Endothelial cell of umbilical vein (primary cell): ENCODE measurements around the gene KCNH2. TPM values are rescaled to one million over a fixed set of nuclear protein-coding genes. Genes with fewer than 3 reads are reported as not detected.

ENCODE experiments used
- BruUV-seq: library from RNA; stranded (reverse); fragments of 400-500 nt; replicated peaks from 2 replicates; lab custom pipeline; 2021; lab: Mats Ljungman, UMichigan
- CTCF ChIA-PET: fragments of 300-600, 350-600 bp; sonication (Branson Sonifier 250); formaldehyde crosslinking; loops from one replicate; lab custom pipeline; 2021; ENCODE audit warnings: antibody characterized with exemption, inconsistent platforms; lab: Charles Lee
- POLR2A ChIA-PET: fragments of 300-600, 350-600 bp; sonication (Branson Sonifier 250); formaldehyde crosslinking; loops from one replicate; lab custom pipeline; 2021; ENCODE audit warnings: antibody characterized with exemption, inconsistent platforms; lab: Charles Lee
- DNase-seq: peaks from one replicate; pipeline ENCODE4 v3.0.0-alpha.2; 2011; ENCODE audit warnings: low read depth, low spot score
- FAIRE-seq: peaks from 2 replicates; lab custom pipeline; 2011; peaks lifted over from hg19 to GRCh38; lab: Jason Lieb, UNC
- H2AFZ ChIP-seq: 2 replicates; pipeline ENCODE4 v1.6.0; 2012; ENCODE audit warnings: low read depth, low read length, control low read depth, inconsistent platforms
- H3K27ac ChIP-seq: 2 replicates; pipeline ENCODE4 v1.5.1; 2011; ENCODE audit warnings: low read depth, mild to moderate bottlenecking, control low read depth, low read length, moderate library complexity; ENCODE audit not compliant: insufficient read depth
- H3K27me3 ChIP-seq, 2 experiments: 2 replicates each; pipeline versions ENCODE4 v1.6.0 to v1.6.1; 2011; ENCODE audit warnings: low read length in 2 of 2, mixed read lengths in 1 of 2; ENCODE audit not compliant: control insufficient read depth in 2 of 2, insufficient read depth in 2 of 2
- H3K36me3 ChIP-seq, 2 experiments: 2 replicates in 1 of 2; 3 replicates in 1 of 2; pipeline ENCODE4 v1.5.1; 2011; ENCODE audit warnings: low read length in 2 of 2, mild to moderate bottlenecking in 1 of 2, moderate library complexity in 1 of 2; ENCODE audit not compliant: control insufficient read depth in 2 of 2, insufficient read depth in 2 of 2; ENCODE audit errors: extremely low read depth in 1 of 2
- H3K4me1 ChIP-seq: 3 replicates; pipeline ENCODE4 v1.5.1; 2011; ENCODE audit warnings: mild to moderate bottlenecking, low read length; ENCODE audit not compliant: control insufficient read depth, insufficient read depth; ENCODE audit errors: extremely low read depth
- H3K4me2 ChIP-seq: 2 replicates; pipeline ENCODE4 v1.6.1; 2011; ENCODE audit warnings: low read length, control low read depth, mixed read lengths; ENCODE audit not compliant: insufficient read depth
- H3K4me3 ChIP-seq, 3 experiments: fragments of 200-600 bp in 1 of 3; sonication (generic), shearing (Covaris generic) in 1 of 3; replicated peaks in 1 of 3; 2 replicates each; pipeline ENCODE4 v1.5.1; 2011 to 2016; ENCODE audit warnings: control low read depth in 3 of 3, low read length in 3 of 3, mild to moderate bottlenecking in 2 of 3, inconsistent platforms in 1 of 3, low read depth in 1 of 3, moderate library complexity in 1 of 3; ENCODE audit not compliant: insufficient read depth in 1 of 3
- H3K79me2 ChIP-seq: 2 replicates; pipeline ENCODE4 v1.6.0; 2012; ENCODE audit warnings: low read length, inconsistent platforms; ENCODE audit not compliant: control insufficient read depth, insufficient read depth
- H3K9ac ChIP-seq: replicated peaks from 2 replicates; pipeline ENCODE3; 2011; ENCODE audit warnings: low read length, control low read depth; ENCODE audit not compliant: insufficient read depth; ENCODE audit errors: extremely low read depth
- H3K9me1 ChIP-seq: replicated peaks from 3 replicates; pipeline ENCODE4 v1.6.0; 2011; ENCODE audit warnings: mild to moderate bottlenecking, low read length; ENCODE audit not compliant: control insufficient read depth, insufficient read depth; ENCODE audit errors: extremely low read depth
- H3K9me3 ChIP-seq: replicated peaks from 2 replicates; pipeline ENCODE4 v1.5.1; 2012; ENCODE audit warnings: low read length, inconsistent platforms; ENCODE audit not compliant: control insufficient read depth, insufficient read depth
- H4K20me1 ChIP-seq: replicated peaks from 2 replicates; pipeline ENCODE3; 2011; ENCODE audit warnings: mild to moderate bottlenecking, low read length; ENCODE audit not compliant: control insufficient read depth, insufficient read depth; ENCODE audit errors: extremely low read depth
- FOS ChIP-seq: IDR thresholded peaks from 2 replicates; pipeline ENCODE4 v1.6.1; 2011; ENCODE audit warnings: mild to moderate bottlenecking, low read length, moderate library complexity, borderline replicate concordance; ENCODE audit not compliant: insufficient read depth
- GATA2 ChIP-seq: IDR thresholded peaks from 2 replicates; pipeline ENCODE4 v1.7.0; 2011; ENCODE audit warnings: low read depth, mild to moderate bottlenecking, moderate library complexity, mixed read lengths, low read length; ENCODE audit not compliant: insufficient read length, insufficient read depth
- JUN ChIP-seq: IDR thresholded peaks from 2 replicates; pipeline ENCODE4 v1.6.1; 2011; ENCODE audit warnings: borderline replicate concordance, low read depth; ENCODE audit not compliant: insufficient read length, insufficient read depth
- MYC ChIP-seq: IDR thresholded peaks from one replicate; pipeline ENCODE4 v1.6.1; 2011; ENCODE audit warnings: mild to moderate bottlenecking, low read depth, low read length
- POLR2A ChIP-seq: IDR thresholded peaks from 2 replicates; pipeline ENCODE4 v1.6.1; 2012; ENCODE audit warnings: low read depth, mild to moderate bottlenecking, control low read depth, low read length
- POLR2AphosphoS5 ChIP-seq: IDR thresholded peaks from 2 replicates; pipeline ENCODE4 v1.6.1; 2012; ENCODE audit warnings: low read depth, mild to moderate bottlenecking, control low read depth, low read length, moderate library complexity; ENCODE audit not compliant: insufficient read depth
- dilution Hi-C: fragments of 300-500 bp; cut with MboI; formaldehyde crosslinking; loops from one replicate; pipeline ENCODE4 v1.15.0; 2019; ENCODE audit warnings: low sequenced_read_pairs; ENCODE audit not compliant: extremely low pct_ligation_motif_present
- intact Hi-C: fragments of 100-400 bp; cut with micrococcal nuclease; formaldehyde crosslinking; loops from one replicate; pipeline ENCODE4 v1.10.0; 2022
- polyA plus RNA-seq, 4 experiments: library from polyadenylated mRNA; depleted of rRNA in 3 of 4; stranded (reverse) in 3 of 4; unstranded in 1 of 4; fragments of >200 nt; gene quantifications; 2 replicates each; pipeline versions ENCODE4 v1.2.1 to v1.2.3, GENCODE V29; 2011 to 2012; ENCODE audit warnings: missing spikeins in 1 of 4
- total RNA-seq: library from RNA; stranded (reverse); gene quantifications from 2 replicates; pipeline ENCODE4 v1.2.3, GENCODE V29; 2021
- TF ChIP-seq, protein P1 (sequence below): IDR thresholded peaks from 2 replicates; pipeline ENCODE4 v1.6.1; 2011; ENCODE audit not compliant: insufficient read depth, insufficient read length
- TF ChIP-seq, protein P2 (sequence below), 2 donors: IDR thresholded peaks; 1 replicate in 1 of 2; 2 replicates in 1 of 2; pipeline ENCODE4 v1.5.1; 2011; ENCODE audit warnings: low read length in 2 of 2, mild to moderate bottlenecking in 2 of 2, moderate library complexity in 2 of 2, control low read depth in 1 of 2, inconsistent platforms in 1 of 2, low read depth in 1 of 2; ENCODE audit not compliant: insufficient read depth in 1 of 2; ENCODE audit errors: extremely low read depth in 1 of 2

KCNH2 gene
- total and polyA plus RNA-seq, 2 donors (not counting 3 experiments of a cell fraction or from before 2014, with no cell fraction given) = 0.03 to 0.09 TPM

DNA sequence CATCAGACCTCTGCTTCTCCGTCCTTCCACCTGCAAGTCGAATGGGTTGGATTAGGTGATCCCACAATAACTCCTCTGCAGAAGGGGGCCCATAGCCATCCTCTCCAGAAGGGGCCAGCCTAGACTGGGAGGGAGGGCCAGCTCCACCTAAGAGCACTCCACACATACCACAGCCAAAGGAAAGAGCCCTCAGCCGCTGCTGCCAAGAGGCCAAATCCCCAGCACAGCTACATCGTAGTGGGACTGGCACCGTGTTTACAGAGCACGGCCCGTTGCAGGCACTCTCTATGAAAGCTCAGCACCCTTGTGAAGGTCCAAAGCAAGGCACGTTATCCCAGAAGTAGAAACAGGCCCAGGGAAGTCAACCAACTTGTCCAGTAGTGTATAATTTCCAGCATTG is 5.4 kb downstream of the KCNH2 start:
- no peak for DNase-seq
- no TSS peak for BruUV-seq
- H3K4me1 ChIP-seq = peaks cover 10% of the 10 kb centered on the region
- H3K9ac ChIP-seq = no peak overlapping the region
- no peaks in the 10 kb centered on the region for H3K79me2 ChIP-seq
- dilution Hi-C loops (no loop called here), intact Hi-C loops (no loop called here)
- H3K4me3 ChIP-seq = no peak overlapping the region
- no peak overlapping the region for H3K4me2 ChIP-seq
- ChIA-PET POLR2A (no interaction called here), CTCF (interaction anchor here (0.9 kb wide), 2 partner anchors 10 to 46 kb away, joined by 3 to 5 read pairs; no protein-coding TSS in a partner anchor)
- H3K9me1 ChIP-seq = no peaks in the 10 kb centered on the region
- no peaks in the 10 kb centered on the region for H3K9me3 ChIP-seq
- H3K36me3 ChIP-seq = no peaks in the 10 kb centered on the region
- H3K27ac ChIP-seq = no peak overlapping the region
- H4K20me1 ChIP-seq = no peaks in the 10 kb centered on the region
- H3K27me3 ChIP-seq = peaks cover 14 to 21% of the 10 kb centered on the region in 2 experiments
- no peak for FAIRE-seq
- H2AFZ ChIP-seq = no peak overlapping the region
- no peak for TF ChIP-seq JUN
- TF ChIP-seq GATA2 = no peak
- TF ChIP-seq POLR2A = no peak
- TF ChIP-seq, protein P1, sequence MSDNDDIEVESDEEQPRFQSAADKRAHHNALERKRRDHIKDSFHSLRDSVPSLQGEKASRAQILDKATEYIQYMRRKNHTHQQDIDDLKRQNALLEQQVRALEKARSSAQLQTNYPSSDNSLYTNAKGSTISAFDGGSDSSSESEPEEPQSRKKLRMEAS = no peak
- TF ChIP-seq POLR2AphosphoS5 = no peak
- TF ChIP-seq MYC = no peak
- no peak for TF ChIP-seq FOS
- TF ChIP-seq, protein P2, sequence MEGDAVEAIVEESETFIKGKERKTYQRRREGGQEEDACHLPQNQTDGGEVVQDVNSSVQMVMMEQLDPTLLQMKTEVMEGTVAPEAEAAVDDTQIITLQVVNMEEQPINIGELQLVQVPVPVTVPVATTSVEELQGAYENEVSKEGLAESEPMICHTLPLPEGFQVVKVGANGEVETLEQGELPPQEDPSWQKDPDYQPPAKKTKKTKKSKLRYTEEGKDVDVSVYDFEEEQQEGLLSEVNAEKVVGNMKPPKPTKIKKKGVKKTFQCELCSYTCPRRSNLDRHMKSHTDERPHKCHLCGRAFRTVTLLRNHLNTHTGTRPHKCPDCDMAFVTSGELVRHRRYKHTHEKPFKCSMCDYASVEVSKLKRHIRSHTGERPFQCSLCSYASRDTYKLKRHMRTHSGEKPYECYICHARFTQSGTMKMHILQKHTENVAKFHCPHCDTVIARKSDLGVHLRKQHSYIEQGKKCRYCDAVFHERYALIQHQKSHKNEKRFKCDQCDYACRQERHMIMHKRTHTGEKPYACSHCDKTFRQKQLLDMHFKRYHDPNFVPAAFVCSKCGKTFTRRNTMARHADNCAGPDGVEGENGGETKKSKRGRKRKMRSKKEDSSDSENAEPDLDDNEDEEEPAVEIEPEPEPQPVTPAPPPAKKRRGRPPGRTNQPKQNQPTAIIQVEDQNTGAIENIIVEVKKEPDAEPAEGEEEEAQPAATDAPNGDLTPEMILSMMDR (IDR thresholded peaks at IDR 0.05; ENCODE audit: extremely low read depth in 1 of 2, insufficient read depth in 1 of 2, low read depth in 1 of 2, low read length in 2 of 2) = no peak
